Stimulated activated CD4-positive, alpha-beta T cell treated with anti-CD3 and anti-CD28 coated beads, Interleukin-4, amount 100 ng/mL, for 24 hours (primary cell): Measurements from ENCODE around the gene LOXHD1.

Experiments used
- DNase-seq: peaks from one replicate; pipeline ENCODE4 v3.0.0-alpha.2; 2020

Gene LOXHD1

DNA sequence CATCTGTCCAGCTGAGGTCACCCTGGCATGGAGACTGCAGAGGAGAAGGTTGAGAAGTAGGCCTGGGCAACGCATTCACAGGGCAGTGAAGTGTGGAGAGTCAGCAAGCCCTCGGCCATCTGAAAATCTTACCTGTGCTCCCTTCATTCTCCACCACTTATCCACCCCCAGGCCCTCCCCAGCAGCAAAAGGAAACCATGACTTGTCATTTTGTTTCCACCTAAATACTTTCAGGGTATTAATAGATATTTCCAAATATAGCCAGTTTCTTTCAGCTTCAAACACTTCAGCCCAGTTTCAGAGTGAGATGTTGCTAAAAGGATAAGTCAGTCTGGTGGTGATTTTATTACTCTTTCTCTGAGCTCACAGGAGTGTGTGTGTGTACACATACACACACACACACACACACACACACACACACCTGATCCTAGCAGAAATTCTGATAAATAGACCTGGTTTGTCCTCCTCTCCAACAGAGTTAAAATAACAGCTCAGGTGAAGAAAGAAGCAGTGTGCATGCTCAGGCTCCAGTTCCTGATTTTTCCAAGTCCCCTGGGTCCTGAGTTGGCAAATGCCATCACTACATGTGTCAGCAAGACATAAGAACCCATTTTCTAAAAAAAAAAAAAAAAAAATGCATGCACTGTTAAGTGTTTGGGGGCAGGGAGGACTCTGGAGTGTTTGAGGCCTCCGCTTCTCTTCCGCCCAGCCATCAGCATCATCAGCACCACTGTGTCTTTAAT, 82.8 kb downstream of the LOXHD1 start:
- DNase-seq: no peak

DNA sequence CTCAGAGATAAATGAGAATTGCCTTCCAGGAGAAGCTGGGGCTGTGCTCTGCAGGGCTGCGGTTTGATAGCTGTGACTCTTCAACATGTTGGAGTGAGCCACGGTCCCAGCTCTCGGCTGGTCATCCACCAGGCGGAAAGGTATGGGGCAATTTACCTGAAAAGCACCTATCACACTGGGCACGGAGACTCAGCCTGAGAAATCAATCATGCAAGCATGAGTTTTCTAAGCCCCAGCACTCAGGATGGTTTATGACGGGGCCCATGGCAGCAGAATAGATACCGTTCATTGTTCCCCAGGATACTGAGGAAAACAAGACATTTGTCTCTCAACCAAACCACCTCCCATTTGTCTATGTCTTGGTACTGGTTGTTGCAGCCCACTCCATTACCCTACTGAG, 83.9 kb downstream of the LOXHD1 start:
- DNase-seq: no peak

DNA sequence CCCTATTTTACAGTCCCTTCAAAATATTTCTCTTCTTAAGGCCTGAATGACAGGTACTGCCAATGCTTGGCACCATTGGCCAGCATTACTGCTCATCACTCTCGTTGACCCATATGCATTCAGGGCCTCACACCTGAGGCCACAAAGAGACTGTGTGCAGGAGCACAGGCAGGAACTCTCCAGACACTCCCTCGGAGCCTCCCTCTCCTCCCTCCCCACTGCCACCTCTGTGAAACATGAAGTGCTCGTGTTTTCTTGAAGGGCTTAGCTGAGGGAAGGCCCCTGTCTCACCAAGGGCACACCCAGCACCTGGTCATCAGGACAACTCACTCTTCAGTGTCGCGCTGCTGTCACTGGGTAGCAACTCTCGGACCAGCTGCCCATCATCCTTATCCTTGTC, 85.3 kb downstream of the LOXHD1 start:
- DNase-seq: no peak

DNA sequence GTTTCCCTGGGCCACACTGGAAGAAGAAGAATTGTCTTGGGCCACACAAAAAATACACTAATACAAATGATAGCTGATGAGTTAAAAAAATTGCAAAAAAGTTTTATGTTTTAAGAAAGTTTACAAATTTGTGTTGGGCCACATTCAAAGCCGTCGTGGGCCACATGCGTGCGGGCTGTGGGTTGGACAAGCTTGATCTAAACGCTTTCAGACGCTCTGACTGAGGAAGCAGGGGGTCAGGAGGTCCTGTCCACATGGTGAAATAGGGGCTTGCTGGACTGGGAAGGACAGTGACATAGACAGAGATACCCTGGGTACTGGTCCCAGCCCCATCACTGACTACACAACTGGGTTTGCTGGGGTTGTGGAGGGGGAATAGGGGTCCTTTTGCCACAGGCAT, 86.4 kb downstream of the LOXHD1 start:
- DNase-seq: no peak

DNA sequence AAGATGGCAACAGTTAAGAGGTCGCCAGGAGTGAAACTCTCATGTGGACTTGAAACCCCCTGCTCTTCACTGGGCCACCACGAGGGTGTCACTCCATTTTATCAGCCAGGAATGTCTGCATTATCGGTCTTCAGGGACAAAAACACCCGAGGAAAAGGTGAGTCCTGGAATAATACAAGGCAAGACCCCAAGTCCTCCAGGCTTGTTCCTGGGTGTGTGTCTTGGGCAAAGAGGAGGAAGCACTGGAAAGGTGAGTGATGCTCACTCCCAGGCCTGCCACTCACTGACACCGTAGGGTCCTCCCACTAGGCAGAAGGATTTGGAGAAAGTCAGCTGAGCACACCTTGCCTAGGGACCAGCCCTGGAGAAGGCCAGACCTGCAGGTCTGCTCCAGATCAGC, 86.9 kb downstream of the LOXHD1 start:
- DNase-seq: no peak

DNA sequence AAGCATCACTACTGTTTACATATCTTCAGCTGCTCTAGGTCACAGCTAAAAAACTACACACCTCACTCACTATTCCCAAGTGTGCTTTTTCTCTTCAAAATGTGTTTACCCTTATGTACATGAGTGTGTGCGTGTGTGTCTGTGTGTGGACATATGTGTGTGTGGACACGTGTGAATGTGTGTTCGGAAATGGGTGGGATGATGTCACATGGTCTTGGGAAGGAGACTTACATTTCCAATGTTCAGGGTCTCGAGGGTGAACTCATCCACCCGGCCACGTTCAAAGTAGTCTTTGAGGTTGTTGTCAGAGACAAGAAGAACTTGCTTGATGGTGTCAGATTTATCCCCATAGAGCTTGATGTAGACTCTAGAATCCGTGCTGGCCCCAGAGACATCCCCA, 87.8 kb downstream of the LOXHD1 start:
- DNase-seq: no peak

DNA sequence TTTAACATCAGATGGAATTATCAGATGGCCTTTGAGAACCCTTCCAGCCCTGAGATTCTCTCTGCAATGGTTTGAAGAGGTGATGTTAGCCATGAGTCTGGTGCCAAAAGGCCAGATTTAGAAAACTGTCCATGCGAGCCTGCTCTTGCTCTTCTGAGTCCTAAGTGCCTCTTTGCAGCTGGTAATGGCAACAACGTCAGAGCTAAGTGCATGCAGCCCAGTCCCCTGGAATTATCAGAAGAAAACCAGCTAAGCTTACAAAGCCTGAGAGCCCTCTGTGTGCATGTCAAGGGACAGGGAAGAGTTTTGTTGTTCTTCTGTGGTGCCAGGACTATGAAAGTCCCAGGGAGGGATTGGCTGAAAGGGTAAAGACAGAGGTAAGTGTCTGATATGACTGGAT, 89.8 kb downstream of the LOXHD1 start:
- DNase-seq: no peak

DNA sequence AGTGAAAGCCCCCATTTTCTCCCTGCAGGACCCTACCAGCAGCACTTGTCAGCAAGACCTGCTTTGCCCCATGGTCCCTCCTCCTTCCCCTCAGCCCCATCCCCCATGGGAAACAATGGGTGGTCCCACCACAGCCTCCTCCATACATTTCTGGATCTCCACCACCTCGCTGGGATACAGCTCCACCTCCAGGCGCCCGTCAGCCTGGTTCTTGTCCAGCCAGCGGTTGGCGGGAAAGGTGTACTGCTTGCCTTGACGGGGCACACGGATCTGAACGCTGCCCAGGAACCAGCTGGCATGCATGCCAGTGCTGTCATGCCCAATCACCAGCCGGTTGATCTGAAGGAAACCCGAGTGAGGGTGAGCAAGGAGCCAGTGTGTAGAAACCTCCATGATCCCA, 90.9 kb downstream of the LOXHD1 start:
- DNase-seq: no peak

DNA sequence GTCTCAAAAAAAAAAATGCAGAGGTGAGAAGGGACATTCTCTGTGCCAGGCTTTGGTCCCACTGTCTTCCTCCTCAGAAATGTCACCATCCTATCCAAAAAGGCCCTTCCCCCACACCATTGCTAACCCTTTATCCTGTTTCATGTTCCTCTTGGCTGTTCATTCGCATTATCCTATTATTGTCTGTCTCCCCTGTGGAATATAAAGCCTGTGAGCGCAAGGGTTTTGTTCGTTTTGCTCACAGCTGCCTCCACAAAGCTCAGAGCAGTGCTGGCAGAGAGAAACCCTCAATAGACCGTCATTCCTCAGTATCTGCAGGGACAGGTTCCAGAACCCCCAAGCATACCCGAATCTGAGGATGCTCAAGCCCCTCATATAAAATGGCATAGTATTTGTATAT, 91.8 kb downstream of the LOXHD1 start:
- no peak for DNase-seq

DNA sequence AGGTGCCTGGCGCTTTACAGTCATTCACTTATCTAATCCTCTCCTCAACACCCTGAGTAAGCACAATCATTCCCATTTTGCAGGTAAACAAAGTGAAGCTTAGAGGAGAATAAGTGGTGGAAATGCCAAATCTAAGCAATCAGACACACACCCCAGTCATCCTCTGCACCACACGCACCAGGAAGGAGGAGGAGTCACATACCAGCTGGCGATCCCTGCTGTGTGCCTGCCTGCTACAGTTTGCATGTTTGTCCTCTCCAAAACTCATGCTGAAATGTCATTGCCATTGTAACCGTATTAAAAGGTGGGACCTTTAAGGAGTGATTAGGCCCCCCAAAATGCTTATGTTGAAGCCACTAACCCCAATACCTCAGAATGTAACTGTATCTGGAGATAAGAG, 93.7 kb downstream of the LOXHD1 start:
- no peak for DNase-seq

DNA sequence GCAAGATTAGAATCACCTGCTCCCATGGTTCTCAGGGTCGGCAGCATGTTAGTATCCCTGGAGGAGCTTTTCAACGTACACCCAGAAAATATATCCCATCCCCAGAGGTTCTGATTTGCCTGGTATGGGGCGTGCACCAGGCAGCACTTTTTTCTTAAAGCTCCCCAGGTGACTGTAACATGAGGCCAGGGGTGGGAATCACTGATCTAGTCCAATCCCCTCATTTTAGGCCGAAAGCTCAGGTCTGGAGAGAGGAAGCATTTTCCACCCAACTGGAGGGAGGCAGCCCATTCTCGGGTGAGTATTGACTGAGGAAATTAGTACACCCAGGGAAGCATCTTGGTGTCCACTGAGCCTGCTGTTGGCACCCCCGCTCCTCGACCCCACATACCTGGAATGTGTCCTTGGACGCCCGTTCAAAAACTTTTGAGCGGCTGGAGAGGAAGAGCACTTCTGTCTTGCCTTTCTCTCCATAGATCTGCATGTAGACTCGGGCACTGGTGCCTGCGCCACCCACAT, 94.3 kb downstream of the LOXHD1 start:
- DNase-seq: no peak

DNA sequence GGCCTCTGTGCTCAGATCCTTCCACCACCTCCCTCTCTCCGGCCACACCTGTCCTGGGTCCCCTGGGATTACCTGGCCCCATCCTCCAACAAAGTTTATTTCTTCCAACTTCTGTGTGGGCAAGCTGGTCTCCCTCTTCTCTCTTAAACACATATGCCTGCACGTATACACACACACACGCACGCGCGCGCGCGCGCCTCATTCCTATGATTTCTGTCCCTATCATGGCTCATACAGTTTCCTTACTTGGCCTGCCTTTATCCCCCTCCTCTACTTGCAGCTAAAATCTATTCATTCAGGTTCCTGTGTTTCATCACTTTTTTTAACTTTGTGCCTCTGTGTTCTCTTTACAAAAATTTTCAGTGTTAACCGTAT, 96.4 kb downstream of the LOXHD1 start:
- no peak for DNase-seq

DNA sequence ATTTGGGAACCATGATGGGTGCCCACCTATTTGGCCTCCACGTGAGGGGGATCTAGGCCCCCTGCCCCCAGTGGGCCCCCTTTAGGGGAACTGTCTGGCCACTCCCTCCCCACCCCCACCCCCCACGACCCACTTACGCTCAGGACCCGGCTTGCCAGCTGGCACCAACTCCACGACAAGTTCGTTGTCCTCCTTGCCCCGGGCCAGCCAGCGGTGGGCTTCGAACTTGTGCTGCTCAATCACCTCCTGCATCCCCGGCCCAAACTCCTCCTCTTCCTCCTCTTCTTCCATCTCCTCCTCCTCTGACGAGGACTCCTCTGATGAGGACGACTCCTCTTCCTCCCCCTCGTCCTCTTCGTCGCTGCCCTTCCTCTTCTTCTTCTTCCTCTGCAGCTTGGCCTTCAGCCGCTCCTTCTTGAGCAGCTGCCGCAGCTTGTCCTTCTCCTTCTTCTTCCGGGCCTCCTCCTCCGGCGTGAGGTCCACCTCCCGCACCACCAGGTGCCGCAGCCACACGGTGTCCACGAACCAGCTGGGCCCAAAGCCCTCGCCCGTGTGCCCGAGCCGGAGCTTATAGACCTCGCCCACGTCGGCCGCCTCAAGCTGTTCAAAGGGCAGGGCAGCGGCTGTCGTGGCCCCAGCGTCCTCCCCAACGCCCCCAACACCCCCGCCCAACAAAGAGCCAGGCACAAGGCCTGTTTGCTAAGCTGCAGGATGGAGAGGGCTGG, 96.9 kb downstream of the LOXHD1 start:
- DNase-seq: no peak

DNA sequence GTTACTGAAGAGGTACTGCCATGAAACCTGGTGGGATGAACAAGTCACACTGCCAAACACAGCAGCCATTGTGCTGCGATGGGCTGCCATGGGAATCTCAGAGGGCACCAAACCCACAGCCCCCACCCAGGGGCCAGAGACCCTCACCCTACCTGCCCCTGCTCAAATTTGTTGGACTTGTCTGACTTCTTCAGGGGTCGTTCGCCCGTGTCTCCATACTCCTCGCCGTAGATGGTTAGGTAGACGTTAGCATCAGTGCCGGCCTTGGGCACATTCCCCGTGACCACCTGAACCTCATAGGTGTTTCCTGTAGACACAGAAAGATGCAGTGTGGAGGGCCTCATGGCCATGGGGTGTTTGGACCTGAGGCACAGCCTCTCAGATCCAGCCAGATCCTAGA, 97.7 kb downstream of the LOXHD1 start:
- no peak for DNase-seq

DNA sequence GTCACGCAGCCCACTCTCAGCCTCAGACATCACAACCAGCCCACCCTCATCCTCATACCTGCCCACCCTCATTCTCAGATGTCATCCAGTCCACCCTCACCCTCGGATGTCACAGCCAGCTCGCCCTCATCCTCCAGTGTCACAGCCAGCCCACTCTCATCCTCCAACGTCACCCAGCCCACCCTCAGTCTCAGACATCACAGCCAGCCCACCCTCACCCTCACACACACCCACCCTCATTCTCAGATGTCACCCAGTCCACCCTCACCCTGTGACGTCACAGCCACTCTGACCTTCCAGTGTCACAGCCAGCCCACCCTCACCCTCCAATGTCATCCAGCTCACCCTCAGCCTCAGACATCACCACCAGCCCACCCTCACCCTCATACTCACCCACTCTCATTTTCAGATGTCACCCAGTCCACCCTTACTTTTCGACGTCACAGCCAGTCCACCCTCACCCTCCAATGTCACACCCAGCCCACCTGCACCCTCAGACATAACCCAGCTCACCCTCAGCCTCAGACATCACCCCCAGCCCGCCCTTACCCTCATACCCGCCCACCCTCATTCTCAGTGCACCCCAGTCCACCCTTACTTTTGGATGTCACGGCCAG, 100.3 kb downstream of the LOXHD1 start:
- DNase-seq: no peak

DNA sequence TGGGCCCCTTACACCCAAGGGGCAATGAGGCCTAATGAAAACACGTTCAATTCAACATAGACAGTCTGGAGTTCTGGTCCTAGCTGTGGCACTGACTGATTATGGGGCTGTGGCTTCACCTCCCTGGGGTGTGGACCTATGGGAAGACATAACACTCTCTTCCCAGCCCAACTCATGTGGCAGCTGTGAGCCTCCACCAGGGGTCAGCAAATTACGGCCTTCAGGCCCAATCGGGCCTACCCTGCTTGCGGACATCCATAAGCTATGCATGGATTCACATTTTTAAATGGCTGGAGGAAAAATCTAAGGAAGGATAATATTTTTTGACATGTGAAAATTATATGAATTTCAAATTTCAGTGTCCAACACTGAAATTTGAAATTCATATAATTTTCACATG, 101.3 kb downstream of the LOXHD1 start:
- DNase-seq: no peak

DNA sequence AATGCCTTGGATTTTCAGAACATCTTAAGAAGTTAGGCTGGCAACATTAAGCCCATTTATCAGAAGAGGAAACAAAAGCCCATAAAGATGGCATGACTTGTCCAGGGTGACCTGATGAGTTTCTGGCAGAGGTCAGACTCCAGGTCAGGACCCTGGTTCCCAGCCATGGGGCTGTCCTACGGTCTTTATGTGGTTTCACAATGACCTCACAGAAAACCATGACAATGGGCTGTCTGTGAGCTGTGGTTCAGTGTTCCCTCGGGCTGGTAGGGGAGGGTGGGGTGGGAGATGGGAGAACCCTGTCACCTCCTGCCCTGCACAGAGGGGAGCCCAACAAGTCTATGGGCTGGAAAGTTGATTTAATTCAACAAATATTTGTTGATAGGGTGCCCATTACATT, 101.8 kb downstream of the LOXHD1 start:
- DNase-seq: no peak

DNA sequence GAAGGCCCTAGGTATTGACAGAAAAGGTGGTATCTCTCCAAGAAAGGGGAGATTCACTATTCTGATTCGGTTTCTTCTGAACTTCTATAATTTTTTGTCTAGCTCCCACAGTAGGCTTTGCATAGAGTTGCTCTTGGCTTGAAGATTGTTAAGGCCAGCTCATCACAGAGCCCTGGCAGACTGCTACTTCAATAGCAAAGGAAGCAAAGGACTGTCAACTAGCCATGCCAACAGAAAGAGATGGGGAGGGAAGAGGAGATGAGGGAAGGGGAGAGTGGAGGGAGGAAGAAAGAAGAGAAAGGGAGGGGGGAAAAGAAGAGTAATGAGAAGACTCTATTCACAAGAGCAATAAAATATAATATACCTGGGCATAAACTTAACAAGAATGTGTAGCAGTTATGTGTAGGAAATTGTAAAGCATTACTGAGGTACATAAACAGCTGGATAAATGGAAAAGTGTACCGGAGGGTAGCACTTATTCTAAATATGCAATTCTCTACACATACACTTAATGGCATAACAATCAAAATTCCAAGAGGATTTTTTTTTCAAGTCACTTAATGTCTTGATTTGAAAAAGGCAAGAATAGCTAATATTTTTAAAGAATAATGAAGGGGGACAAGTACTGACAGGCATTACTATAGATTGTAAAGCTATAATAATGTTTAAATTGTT, 102.5 kb downstream of the LOXHD1 start:
- no peak for DNase-seq

DNA sequence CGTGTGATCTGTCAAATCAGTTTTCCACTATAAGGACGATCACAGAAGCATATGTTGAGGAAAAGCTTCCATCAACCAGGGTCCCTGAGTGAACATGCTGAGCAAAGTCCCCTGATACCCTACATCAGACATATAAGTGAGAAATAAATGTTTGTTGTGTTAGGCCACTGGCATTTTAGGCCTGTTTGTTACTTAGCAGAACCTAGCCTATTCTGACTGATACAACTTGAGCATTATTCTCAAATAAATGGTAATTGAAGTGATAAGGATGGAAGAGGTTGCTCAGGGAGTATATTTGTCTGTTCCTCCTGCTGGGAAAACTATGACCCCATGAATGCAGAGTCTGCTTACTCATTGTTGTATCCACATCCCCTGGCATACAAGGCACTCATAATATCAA, 106.4 kb downstream of the LOXHD1 start:
- no peak for DNase-seq

DNA sequence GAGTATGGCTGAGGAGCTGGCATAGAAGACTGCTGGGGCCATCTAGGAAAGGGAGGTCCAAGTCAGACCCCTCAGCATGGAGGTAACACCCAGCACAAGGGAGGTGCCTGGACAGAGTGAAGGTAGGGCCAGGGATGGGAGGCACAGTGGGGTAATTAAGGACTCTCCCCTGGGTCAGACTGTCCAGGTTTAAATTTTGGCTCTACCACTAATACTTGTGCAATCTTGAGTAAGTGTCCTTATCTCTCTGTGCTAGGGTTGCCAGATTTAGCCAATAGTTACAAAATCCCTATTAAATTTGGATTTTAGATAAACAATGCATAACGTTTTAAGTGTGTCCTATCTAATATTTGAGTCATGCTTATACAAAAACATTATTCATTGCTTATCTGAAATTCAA, 109.5 kb downstream of the LOXHD1 start:
- DNase-seq: no peak

DNA sequence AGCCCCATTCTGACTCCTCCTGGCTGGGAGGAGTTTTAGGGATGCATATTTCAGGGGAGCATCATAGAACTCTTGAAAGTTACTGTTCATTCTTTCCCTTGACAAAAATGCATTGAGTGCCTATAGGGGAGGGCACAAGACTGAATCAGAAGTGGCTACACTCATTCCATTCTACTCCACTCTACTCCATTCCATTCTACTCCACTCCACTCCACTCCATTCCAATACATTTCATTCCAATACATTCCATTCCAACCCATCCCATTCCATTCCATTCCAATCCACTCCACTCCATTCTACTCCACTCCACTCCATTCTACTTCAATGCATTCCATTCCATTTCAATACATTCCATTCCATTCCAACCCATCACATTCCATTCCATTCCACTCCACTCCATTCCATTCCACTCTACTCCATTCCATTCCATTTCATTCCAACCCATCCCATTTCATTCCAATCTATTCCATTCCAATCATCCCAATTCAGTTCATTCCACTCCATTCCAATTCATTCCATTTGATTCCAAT, 110.8 kb downstream of the LOXHD1 start:
- DNase-seq: no peak

DNA sequence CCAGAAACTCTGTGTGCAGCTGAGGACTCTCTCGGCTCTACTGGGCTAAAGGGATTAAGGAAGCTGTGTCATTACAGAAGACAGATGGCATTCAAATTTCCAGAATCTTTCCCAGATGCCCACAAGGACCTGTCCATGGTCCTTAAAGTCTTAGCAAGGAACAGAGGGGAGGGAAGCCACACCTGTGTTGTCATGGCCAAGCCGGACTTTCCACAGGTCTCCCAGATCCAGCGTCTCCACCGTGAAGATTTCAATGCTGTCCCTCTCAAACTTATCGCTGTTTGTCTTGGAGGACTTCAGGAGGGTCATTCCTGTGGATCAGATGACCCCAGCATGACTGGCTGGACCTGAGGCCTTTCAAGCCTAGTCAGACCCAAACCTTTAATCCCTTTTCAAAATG, 114.5 kb downstream of the LOXHD1 start:
- DNase-seq: no peak

DNA sequence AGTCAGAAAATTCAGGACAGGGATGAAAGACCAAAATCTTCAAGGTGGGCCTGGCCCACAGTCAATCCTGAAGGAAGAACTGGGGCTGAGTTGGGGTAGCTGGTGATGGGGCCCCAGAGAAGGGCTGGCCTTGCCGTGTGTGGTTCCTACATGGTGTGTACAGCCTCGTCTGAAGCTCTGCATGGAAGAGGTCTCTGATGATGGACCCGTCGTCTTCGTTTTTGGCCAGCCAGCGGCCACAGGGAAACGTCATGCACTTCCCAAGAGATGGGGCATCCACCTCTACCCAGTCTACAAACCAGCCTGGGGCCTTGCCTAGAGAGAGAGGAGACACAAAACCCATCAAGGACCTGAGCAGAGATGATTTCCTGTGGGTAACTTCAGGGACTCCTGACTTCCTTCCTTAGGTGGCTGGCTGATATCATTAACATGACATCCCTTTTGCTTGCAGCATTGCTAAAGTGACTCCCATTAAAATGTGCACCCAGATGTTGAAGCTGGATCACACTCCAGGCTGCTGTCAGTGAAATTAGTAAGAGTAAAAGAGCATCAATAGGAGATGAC, 115.3 kb downstream of the LOXHD1 start:
- DNase-seq: no peak
